ENCODE data around the gene ADTRP. TPM values are rescaled to one million over a fixed set of nuclear protein-coding genes. Genes with fewer than 3 reads are reported as not detected.

ADTRP gene
- total RNA-seq, 1 experiment from 2014 or later: 0.50 TPM

GRCh38 chr6:11667876-11668275 is 110.7 kb downstream of the ADTRP start:
- no peak overlapping the region for H3K4me3 Mint-ChIP-seq
- H3K27me3 Mint-ChIP-seq (ENCODE audit: low read depth): 0 out of 2 replicates have a peak, but pooled peaks cover 3% of the 10 kb centered on the region
- H3K36me3 Mint-ChIP-seq: peaks cover 23% of the 10 kb centered on the region
- TF ChIP-seq PRDM15 (CRISPR knock-in tag; IDR thresholded peaks at IDR 0.05) (no peak), NFE2L1 (CRISPR knock-in tag; IDR thresholded peaks at IDR 0.05) (no peak), ZBTB43 (CRISPR knock-in tag; IDR thresholded peaks at IDR 0.05) (no peak), ZNF532 (CRISPR knock-in tag; IDR thresholded peaks at IDR 0.05; ENCODE audit: borderline replicate concordance) (no peak), ZNF138 (CRISPR knock-in tag; conservative IDR thresholded peaks at IDR 0.05) (no peak), RELA (CRISPR knock-in tag; IDR thresholded peaks at IDR 0.05; ENCODE audit: borderline replicate concordance) (no peak), KAT7 (CRISPR knock-in tag; IDR thresholded peaks at IDR 0.05; ENCODE audit: borderline replicate concordance) (no peak), GTF2I (CRISPR knock-in tag; conservative IDR thresholded peaks at IDR 0.05) (no peak), NR1H2 (CRISPR knock-in tag; IDR thresholded peaks at IDR 0.05) (no peak), E2F5 (CRISPR knock-in tag; IDR thresholded peaks at IDR 0.05) (no peak)
- H3K9me3 Mint-ChIP-seq: peaks cover 36% of the 10 kb centered on the region
- no peak for DNase-seq (ENCODE audit: low spot score)
- ChIA-PET CTCF (interaction anchor here (1.1 to 2.0 kb wide), 3 partner anchors 11 to 622 kb away, joined by 3 to 7 read pairs (median 4); partner anchors contain the start of gene EDN1), POLR2A (interaction anchor here (0.6 kb wide), 2 partner anchors 48 to 454 kb away, joined by 3 to 4 read pairs; no protein-coding TSS in a partner anchor)
- no peak for ATAC-seq
- H3K27ac Mint-ChIP-seq: no peak overlapping the region
- H3K4me1 Mint-ChIP-seq: no peaks in the 10 kb centered on the region; the same call in 1 of the 2 replicates

- CTCF ChIA-PET: interaction anchor here (2.0 kb wide), 1 partner anchor 9 kb away, joined by 7 read pairs; no protein-coding TSS in a partner anchor
- Mint-ChIP-seq H3K4me1 (no peaks in the 10 kb centered on the region), H3K4me3 (no peak overlapping the region), H3K9me3 (peaks cover 42% of the 10 kb centered on the region), H3K27ac (no peak overlapping the region), H3K27me3 (ENCODE audit: low read depth) (0 out of 2 replicates have a peak, but pooled peaks cover 3% of the 10 kb centered on the region), H3K36me3 (peaks cover 21% of the 10 kb centered on the region)
- TF ChIP-seq CREM (CRISPR knock-in tag; IDR thresholded peaks at IDR 0.05) (no peak), JUN (CRISPR knock-in tag; IDR thresholded peaks at IDR 0.05) (no peak), ZNF219 (CRISPR knock-in tag; IDR thresholded peaks at IDR 0.05; ENCODE audit: borderline replicate concordance) (no peak), ZNF416 (CRISPR knock-in tag; IDR thresholded peaks at IDR 0.05) (no peak), ZNF138 (CRISPR knock-in tag; conservative IDR thresholded peaks at IDR 0.05) (no peak), TEAD1 (CRISPR knock-in tag; IDR thresholded peaks at IDR 0.05) (no peak), PRRX2 (CRISPR knock-in tag; IDR thresholded peaks at IDR 0.05) (no peak), CTCF (IDR thresholded peaks at IDR 0.05) (no peak)
- DNase-seq (ENCODE audit: low spot score) (no peak), ATAC-seq (no peak)
- POLR2A ChIA-PET: no interaction called here
These were observed 112.8 kb downstream of the ADTRP start for GRCh38 chr6:11665604-11666326.
